Activated CD8-positive, alpha-beta memory T cell treated with anti-CD3 and anti-CD28 coated beads for 48 hours (primary cell): Measurements from ENCODE around the gene FILIP1L.

Experiments
- DNase-seq, 3 experiments: peaks; one replicate each; pipeline ENCODE4 v3.0.0-alpha.2; 2020; ENCODE audit warnings: low read depth in 2 of 3, low spot score in 2 of 3

The FILIP1L gene

DNA sequence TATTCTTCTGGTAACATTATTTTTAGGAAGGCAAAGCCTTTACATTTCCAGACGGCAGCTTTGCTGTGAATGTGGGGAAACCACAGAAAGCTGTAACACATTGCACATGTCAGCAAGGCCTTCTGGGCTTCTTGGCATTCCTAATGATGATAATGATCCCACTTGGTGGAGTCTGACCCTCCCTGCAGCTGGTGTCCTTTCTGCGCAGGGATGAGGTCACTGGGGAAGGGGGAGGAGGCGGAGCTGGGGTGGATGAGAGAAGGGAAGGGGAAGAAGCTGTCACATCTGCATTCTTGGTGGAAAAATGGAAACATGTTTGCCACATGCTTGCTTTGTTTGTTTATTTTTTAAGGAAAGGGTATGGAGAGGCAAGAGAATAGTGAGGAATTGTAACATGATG lies 68.6 kb downstream of the FILIP1L start:
- no peak for DNase-seq

DNA sequence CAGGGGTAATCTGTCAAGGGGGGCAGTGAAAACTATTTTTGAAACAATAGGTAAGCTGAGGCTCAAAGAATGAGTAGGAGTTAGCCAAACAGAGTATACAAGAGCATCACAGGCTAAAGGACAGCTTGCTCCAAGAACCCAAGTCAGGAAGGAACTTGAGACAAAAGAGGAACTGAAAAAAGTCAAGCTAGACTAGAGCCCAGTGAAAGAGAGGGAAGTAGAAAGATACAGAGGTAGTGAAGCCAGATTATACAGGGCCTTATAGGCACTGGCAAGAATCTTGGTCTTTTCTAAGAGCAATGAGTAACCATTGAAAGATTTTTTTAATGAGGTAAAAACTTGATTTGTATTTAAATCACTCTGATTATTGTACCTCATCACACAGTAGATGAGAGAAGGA lies 69.9 kb downstream of the FILIP1L start:
- no peak for DNase-seq

DNA sequence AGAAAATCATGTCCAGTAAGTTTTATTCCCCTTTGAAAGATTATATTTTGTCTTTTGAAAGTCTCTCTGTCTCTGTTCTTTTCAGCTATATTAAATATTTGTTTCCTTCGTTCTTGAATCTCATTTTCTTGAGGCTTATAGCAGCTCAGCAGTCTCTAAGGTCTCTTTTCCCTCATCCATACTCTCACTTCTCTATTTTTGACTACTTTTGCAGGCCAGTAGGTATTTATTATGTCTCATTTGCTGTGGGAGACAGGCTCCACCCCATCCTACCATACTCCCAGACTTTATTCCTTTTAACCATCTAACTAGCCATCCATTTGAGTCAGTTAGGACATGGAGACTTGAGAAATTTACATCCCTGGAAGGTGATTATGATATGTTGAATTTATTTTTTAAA lies 71.0 kb downstream of the FILIP1L start:
- DNase-seq, result no peak

DNA sequence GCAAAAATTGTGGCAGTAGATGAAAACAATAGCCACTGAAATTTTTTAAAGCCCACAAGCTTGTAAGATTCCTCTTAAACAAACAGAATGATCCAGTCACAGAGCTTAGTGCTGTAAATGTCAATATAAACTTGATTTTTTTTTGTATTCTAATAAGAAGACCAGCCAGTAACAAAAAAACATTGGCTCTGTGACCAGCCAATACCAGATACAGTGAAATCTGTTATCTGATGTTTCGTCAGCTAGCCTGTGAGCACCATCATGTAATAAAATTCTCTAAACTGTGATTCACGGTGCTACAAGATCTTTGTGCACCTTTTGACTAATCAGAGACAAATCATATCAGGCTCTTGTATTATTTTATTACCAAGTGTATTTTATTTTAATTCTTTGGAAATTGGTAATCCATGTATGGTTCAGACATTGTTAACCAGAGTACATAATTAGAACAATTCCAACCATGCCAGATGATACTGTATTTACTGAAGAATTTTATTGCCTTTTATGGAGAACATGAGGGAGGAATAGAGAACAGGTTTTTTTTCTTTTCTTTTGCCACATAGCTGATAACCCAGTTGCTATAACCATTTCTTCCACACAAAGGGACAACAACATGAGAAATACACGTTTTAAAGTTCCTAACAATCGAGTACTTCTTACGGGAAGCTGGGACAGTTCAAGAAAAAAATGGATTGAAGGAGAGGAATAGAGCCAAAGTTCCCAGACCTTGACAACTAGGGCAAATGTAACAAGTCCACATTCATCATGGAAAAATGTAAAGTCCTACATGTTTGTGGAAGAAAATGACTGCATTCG lies 71.9 kb downstream of the FILIP1L start:
- no peak for DNase-seq

DNA sequence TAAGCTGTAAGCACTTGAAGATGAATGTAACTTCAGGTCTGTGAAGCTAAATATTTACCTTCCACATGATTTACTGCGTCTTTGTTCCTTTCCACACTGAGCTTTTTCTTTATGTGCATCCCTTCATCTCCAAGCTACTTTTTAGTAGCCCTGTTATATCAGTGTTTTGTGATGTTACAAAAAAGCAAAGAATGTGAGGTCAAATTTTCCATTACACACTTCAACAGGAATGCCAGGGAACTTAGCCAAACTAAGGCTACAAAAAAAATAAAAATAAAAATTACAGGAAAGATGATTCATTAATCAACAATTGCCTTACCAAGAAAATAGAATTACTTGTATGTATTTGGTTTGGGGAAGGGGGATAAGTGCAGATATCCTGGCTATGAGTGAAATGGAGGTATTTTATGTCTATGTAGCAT lies 73.0 kb downstream of the FILIP1L start:
- no peak for DNase-seq

DNA sequence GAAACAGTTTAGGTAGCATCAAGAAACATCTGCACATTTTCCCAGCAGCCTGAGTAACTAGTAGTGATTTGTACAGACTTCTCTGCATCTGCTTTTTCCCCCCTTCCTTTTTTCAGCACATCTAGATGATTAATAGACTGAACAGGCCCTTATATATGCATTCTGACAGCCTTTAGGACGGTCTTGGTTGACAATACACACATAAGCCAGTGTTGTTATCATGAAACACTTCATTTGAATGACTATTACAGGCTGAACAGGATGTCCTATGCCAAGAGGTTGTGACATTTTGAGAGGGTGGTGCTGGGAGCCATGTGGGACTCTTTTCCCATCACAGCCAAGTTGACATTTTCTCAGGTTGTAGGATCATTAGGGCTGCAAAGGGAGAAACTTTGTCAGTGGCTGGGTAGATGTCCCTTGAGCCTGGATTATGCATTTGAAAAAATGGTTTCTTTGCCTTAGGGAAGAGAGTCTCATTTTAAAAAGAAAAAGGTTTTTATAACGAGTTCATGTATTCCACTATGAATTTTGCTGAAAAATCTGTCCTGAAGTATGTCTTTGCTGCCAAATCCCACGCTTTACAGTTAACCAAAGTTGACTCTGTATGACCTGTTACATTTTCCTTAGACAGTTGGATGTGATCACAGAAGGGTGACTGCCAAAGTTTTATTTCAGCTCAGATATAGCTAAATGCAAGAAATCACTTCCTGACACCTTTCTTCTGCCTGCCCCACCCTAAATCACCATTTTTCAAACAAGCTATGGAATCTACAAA lies 73.7 kb downstream of the FILIP1L start:
- no peak for DNase-seq

DNA sequence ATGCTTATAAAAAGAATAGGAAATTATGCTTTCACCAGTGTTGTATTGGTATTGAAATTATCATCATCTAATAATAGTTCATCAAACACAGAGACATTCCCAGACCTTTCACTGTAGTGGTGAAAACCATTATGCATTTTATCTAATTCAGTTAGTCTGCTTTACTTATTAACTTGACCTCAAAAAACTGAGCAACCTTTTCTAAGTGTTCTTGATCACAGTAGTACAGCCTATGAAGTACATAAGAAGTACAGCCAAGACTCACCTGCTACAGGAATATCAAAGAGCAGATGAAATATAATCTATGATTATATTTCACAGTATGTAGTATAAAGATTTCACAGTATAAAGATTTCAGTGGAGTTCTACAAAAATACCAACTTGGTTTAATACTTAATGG lies 75.2 kb downstream of the FILIP1L start:
- DNase-seq, result no peak

DNA sequence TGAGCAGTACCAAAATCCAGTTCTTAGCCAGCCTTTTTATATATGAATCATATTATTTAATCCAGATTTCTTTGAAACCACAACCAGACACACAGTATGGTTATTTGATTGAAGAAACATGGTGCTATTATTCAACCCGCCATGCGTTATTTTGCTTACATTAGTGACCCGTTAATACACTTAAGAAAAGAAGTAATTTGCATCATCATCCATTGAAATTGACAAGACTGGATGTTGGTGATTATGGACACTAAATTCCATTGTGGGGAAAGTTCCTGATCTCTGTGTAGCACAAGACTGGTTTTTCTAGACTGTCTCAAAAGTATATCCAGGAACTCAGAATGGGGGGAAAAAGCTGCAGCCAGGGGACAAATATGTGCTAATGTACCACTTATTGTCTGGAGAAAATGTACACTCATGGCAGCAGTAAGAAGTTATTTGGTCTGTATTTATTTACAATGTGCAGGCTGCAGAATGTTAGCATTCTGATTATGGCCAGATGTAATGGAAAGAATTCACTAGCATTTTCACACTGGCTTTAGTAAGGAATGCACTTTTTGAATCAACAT lies 80.3 kb downstream of the FILIP1L start:
- no peak for DNase-seq

DNA sequence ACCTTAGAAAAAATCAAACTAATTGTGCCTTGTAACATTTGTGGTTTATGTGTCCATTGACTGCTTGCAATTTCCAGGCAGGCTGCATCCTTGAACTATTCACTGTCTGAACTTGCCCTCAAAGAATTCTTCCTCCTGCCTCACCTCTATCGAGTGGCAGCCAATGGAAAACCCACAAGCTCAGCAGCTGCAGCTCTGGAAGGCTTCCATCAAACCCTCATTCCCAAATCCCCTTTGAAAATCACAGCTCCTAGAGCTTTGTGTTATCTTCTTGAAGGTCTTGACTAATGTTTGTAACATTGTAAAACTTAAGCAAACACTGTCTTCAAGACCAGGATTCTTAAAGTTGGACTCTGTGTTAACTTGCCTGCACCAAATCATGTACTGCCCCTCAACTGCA lies 81.1 kb downstream of the FILIP1L start:
- no peak for DNase-seq

DNA sequence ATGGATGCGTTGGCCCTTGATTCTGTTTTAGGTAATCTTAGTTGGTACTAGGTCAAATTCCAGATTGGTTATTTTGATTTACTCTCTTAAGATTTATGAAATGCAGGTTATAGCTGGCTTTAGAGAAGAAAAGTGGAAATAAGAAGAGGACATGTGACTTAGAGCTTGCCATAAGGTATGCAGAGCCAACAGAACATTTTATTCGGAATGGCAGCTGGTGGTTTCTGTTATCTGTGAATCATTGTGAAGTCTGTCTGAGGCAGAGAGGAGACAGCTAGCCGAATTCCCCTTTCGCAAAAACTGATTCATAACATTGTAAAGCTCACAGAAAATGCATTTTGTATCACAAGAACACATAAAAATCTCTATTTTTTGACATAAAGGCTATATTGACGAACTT lies 82.1 kb downstream of the FILIP1L start:
- no peak for DNase-seq

DNA sequence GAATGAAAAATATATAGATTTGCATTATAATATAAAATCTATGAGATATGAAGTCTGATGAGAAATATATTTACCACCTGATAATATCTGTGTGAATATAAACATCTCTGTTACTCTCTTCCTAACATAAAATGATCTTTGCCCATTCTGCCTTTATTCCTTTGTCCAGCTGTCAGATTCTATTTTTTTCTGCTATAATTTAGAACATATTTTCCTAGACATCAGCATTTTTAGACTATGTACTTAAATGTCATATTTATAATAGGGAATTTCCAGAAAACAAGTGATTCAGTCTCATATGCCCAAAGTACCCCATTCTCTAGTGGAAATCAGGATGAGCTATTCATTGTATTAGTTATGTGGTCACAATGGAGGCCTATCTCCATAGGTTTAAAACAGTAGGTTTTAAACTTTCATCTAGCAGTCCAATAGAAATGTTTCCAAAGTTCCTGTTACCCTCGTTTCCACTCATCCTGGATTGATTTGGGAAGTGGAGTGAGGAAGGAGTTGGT lies 83.3 kb downstream of the FILIP1L start:
- no peak for DNase-seq

DNA sequence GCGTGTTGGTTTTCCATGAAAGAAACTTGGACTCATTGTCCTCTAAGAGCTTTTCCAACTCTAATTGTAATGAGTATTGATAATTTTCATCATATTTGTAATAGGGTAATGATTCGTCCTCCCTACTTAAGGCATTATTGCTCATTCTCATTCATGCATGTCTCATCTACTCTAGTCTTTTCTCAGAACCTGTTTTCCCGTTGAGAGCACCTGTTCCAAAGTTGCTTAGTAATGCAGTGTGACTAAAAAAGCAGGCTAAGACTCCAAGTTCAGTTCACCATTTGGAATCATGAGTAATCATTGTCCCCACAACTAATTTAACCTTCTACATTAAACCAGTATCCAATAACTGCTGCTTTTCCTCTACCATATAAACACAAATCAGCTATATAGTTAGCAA lies 84.0 kb downstream of the FILIP1L start:
- DNase-seq, result no peak

DNA sequence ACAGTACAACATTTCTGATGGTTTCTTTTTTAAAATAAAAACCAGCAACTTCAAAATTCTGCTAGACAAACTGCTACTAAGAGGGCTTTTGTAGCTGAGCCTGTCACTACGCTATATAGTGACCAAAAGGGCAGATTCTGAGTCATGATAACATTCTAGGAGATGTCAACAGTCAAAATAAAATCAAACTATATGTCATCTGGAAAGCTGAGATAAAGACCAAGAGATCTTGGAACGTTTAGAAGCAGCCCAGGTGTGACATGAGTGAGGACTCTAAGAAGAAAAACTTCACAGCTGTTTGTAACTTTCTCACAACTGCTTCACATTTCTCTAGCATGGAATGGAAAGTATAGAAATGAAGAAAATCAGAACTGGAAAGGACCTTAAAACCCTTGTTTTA lies 84.6 kb downstream of the FILIP1L start:
- no peak for DNase-seq

DNA sequence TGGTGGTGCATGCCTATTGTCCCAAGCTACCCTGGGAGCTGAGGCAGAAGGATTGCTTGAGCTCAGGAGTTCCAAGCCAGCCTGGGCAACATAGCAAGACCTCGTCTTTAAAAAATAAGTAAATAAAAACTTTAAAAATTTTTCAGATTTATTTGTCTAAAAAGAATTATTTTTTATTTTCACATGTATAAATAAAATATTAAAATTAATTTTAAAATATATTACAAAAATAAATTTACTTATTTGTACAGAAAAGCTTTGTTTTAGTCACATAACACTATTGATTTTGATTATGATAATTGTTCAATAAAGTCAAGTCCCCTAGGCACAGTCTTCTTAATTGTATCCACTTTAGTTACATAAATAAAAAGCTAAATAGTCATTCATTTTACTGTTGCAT lies 85.2 kb downstream of the FILIP1L start:
- no peak for DNase-seq

DNA sequence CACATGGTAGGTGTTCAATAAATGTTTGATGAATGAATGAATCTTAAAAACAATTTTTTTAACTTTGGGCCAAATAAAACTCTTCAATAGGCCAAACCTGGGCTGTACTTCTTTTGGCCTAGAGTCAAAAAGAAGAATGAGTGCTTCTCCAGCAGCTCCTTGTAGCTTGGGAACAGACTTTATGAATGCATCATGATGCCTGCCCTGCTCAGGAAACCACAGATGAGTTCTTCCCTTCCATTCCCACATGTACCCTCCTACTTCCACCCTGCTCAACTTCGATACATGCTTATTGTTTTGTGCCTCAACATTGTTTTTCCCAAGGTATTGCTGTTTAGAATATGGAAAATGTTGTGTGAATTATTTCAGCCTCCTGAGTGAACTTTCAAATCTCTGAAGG lies 87.0 kb downstream of the FILIP1L start:
- no peak for DNase-seq

DNA sequence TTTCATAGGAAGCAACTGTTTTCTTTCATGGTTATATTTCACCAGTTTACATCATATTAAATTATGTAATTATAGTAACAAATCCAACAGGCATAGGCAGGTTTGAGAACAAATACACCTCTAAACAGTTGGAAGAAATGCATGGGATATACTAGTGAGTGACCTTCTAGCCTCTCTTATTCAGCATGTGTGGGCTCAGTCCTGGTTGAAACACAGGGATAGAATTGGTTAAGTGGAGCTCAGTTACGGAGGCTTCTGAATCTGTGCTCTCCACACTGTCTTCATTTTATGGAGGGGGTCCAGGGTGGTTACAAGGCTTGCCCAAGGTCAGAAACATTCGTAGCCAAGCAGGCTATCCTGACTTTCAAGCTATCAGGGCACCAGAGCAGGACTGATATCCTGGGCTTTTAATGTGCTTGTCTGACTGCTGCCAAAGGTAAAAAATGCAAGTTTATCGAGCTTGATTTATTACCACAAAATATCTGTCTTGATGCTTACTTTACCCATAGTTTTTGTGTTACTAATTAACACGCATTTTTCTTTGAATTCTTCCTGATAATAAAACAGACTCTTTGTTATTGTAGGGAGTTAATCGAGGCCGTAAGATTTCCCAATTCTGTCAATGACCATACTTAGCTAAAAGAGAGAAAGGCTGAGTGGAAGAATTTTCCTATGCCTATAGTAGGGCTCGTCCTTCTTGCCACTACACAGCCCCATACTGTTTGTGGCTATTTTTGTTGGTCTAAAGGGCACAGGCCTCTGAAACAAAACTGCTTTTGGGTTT lies 89.6 kb downstream of the FILIP1L start:
- DNase-seq, result no peak

DNA sequence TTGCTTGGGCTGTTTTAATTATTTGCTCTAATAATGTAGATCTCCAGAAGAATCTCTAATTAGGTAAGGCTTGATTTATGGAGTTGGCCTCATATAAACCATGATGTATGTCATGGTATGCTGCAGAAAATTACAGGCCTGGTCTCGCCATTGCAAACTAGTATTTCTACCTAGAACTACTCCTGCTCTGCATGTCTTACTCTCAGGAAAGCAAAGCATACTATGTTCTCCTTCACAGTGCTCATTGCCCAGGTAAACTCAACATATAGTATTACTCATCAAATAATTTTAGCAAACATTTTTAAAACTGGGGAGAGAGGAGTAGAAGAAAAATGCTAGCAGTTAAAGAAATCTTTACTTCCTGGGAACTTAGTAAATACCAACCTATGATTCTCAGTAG lies 90.7 kb downstream of the FILIP1L start:
- no peak for DNase-seq

DNA sequence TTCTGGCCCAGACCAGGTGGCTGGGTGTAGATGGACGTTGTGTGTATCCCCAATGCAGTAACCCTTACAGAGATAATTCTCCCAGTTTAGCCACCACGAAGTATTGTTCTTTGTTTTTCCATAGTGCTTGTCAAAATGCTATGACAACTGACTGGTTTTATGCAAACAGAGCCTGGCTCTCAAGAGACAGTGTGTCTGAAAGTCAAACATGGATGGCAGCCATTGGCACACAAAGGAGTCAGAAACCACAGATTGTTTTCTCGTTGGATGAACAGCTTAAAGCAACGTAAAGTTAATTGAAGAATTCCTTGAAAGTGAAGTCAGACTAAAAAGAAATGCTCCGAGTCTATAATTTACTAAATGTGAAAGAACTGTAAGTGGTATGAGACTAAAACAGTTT lies 91.2 kb downstream of the FILIP1L start:
- DNase-seq, result no peak

DNA sequence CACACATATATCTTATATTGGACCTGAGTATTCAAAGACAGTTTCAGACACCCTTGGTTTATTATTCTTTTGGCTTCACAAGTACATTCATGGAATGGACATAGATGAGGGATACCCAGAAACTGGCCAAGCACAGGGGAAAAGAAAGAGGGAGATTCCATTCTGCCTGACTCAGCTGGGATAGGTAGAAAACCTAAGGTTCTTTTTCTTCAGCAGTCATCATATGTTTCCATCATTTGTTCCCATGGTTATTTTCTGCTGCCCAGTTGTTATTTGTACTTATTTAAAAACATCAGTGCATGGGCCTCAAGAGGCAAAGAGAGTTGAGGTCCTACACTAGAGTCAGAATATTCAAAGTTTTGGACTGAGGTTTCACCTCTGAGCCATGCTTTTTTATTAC lies 91.8 kb downstream of the FILIP1L start:
- DNase-seq, result no peak

DNA sequence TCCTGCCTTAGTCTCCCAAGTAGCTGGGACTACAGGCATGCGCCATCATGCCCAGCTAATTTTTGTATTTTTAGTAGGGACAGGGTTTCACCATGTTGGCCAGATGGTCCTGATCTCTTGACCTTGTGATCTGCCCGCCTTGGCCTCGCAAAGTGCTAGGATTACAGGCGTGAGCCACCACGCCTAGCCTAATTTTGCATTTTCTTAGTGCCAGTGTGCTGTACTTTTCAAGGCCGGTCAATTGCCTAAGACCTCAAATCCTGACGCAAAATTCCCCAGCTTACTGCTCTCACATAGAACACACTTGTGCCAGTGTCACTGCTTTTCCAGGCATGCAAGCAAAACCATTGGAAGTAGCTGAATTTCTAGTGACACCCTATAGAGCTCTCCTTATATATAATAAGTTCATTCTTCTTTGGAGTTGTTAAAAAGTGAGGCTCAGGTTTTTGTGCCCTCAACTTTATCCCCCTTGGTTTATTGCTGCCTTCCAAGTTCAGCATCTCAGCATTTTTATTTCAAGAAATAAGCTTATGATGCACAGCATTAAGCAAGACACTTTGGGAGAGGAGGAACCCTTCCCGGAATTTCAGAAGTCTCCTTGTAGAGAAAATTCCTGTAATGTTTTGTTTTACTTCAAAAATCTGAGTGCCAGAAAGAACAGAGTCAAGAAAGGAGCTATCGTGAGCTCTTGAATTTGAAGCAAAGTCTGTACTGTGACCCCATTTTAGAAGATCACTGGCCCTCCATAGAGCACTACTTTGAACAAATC lies 93.2 kb downstream of the FILIP1L start:
- no peak for DNase-seq

DNA sequence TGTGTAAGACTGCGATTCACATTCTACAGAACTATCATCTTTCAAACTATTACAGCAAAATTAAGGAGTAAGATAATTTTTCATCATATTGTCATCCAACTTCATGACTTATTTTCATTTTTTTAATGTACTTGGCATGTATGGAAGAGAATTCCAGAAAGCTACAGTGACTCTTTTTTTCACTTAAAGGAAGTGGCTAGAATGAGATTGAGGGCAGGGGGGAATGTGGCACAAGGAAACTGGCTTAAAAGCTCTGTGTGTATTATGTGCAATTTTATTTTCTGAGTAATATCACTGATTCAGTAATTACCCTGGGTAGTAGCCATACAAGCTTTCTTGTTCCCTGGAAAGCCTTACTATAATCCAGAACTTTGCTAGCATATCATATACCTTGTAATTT lies 94.6 kb downstream of the FILIP1L start:
- DNase-seq, result no peak
